GM21723 (cell line): ENCODE data around the gene ATP2B2.

Experiments used
- ATAC-seq: cut with Tn5 transposase; IDR thresholded peaks from one replicate; pipeline ENCODE4 v1.9.1; 2021; ENCODE audit warnings: mild to moderate bottlenecking, moderate library complexity; ENCODE audit not compliant: unreplicated experiment

ATP2B2 gene

GRCh38 chr3:10471054-10471688 is 34.2 kb downstream of the ATP2B2 start:
- no peak for ATAC-seq

GRCh38 chr3:10470120-10471053 is 35.0 kb downstream of the ATP2B2 start:
- ATAC-seq = no peak

GRCh38 chr3:10469441-10470119 is 35.8 kb downstream of the ATP2B2 start:
- no peak for ATAC-seq

- ATAC-seq = no peak
These were observed 36.6 kb downstream of the ATP2B2 start for GRCh38 chr3:10468613-10469354.

- ATAC-seq = no peak
These were observed 37.3 kb downstream of the ATP2B2 start for GRCh38 chr3:10467904-10468612.

- ATAC-seq = no peak
These were observed 38.2 kb downstream of the ATP2B2 start for GRCh38 chr3:10467204-10467603.

- ATAC-seq = no peak
These were observed 39.2 kb downstream of the ATP2B2 start for GRCh38 chr3:10466186-10466585.

- no peak for ATAC-seq
These were observed 40.2 kb downstream of the ATP2B2 start for GRCh38 chr3:10465161-10465560.

- no peak for ATAC-seq
These were observed 41.6 kb downstream of the ATP2B2 start for GRCh38 chr3:10463533-10464434.

- no peak for ATAC-seq
These were observed 42.5 kb downstream of the ATP2B2 start for GRCh38 chr3:10462641-10463532.

- no peak for ATAC-seq
These were observed 44.3 kb downstream of the ATP2B2 start for GRCh38 chr3:10460951-10461545.

GRCh38 chr3:10459954-10460754 is 45.2 kb downstream of the ATP2B2 start:
- ATAC-seq = no peak

- ATAC-seq = peak; percentile 52
These were observed 47.8 kb downstream of the ATP2B2 start for GRCh38 chr3:10457560-10457959.

GRCh38 chr3:10456981-10457380 is 48.4 kb downstream of the ATP2B2 start:
- ATAC-seq = no peak

GRCh38 chr3:10455545-10455914 is 49.9 kb downstream of the ATP2B2 start:
- ATAC-seq = no peak

GRCh38 chr3:10454907-10455544 is 50.4 kb downstream of the ATP2B2 start:
- no peak for ATAC-seq
